Fibroblast of lung (primary cell): ENCODE measurements around the gene CRYGS. TPM values are rescaled to one million over a fixed set of nuclear protein-coding genes. Genes with fewer than 3 reads are reported as not detected.

Source experiments
- DNase-seq, 2 donors: peaks; one replicate each; pipeline versions ENCODE4 v3.0.0 to v3.0.0-alpha.2; 2010; ENCODE audit warnings: low read depth in 2 of 2
- H2AFZ ChIP-seq: 2 replicates; pipeline ENCODE4 v1.5.1; 2012; ENCODE audit warnings: low read length, control low read depth, inconsistent platforms
- H3K27ac ChIP-seq: 2 replicates; pipeline ENCODE4 v1.5.1; 2011; ENCODE audit warnings: low read length, control low read depth; ENCODE audit not compliant: insufficient read depth
- H3K27me3 ChIP-seq: 2 replicates; pipeline ENCODE4 v1.5.1; 2011; ENCODE audit warnings: mild to moderate bottlenecking, low read length; ENCODE audit not compliant: control insufficient read depth, insufficient read depth
- H3K36me3 ChIP-seq: 2 replicates; pipeline ENCODE4 v1.5.1; 2011; ENCODE audit warnings: low read length; ENCODE audit not compliant: control insufficient read depth, insufficient read depth
- H3K4me1 ChIP-seq: 2 replicates; pipeline ENCODE4 v1.5.1; 2011; ENCODE audit warnings: low read length; ENCODE audit not compliant: control insufficient read depth, insufficient read depth; ENCODE audit errors: extremely low read depth
- H3K4me2 ChIP-seq: 2 replicates; pipeline ENCODE4 v1.5.1; 2011; ENCODE audit warnings: low read length, control low read depth; ENCODE audit not compliant: insufficient read depth; ENCODE audit errors: extremely low read depth
- H3K4me3 ChIP-seq, 4 experiments: fragments of 200-600 bp in 1 of 4; sonication (generic) in 1 of 4; replicated peaks in 1 of 4; 2 replicates each; pipeline ENCODE4 v1.5.1; 2011 to 2016; ENCODE audit warnings: low read length in 4 of 4, low read depth in 3 of 4, mild to moderate bottlenecking in 3 of 4, control low read depth in 2 of 4, inconsistent platforms in 1 of 4, mixed read lengths in 1 of 4; ENCODE audit not compliant: insufficient read depth in 1 of 4; ENCODE audit errors: control extremely low read depth in 1 of 4
- H3K79me2 ChIP-seq: 2 replicates; pipeline ENCODE4 v1.5.1; 2012; ENCODE audit warnings: mild to moderate bottlenecking, low read length, inconsistent platforms; ENCODE audit not compliant: control insufficient read depth, insufficient read depth
- H3K9ac ChIP-seq: 2 replicates; pipeline ENCODE4 v1.5.1; 2011; ENCODE audit warnings: mild to moderate bottlenecking, low read length, control low read depth; ENCODE audit not compliant: insufficient read depth
- H3K9me3 ChIP-seq: 2 replicates; pipeline ENCODE4 v1.5.1; 2012; ENCODE audit warnings: low read depth, low read length; ENCODE audit not compliant: control insufficient read depth, insufficient read depth
- H4K20me1 ChIP-seq: 2 replicates; pipeline ENCODE4 v1.5.1; 2011; ENCODE audit warnings: low read length; ENCODE audit not compliant: control insufficient read depth, insufficient read depth; ENCODE audit errors: extremely low read depth
- EZH2 ChIP-seq: IDR thresholded peaks from 2 replicates; pipeline ENCODE4 v1.5.1; 2012; ENCODE audit warnings: low read length, control low read depth, mild to moderate bottlenecking; ENCODE audit errors: missing control alignments
- polyA plus RNA-seq, 2 donors: library from polyadenylated mRNA; depleted of rRNA in 1 of 2; stranded (reverse) in 1 of 2; unstranded in 1 of 2; fragments of >200 nt; gene quantifications; 2 replicates each; pipeline ENCODE4 v1.2.1, GENCODE V29; 2011 to 2012; ENCODE audit warnings: missing spikeins in 1 of 2
- total RNA-seq: library from RNA; depleted of rRNA; stranded (reverse); fragments of >200 nt; gene quantifications from 2 replicates; pipeline ENCODE4 v1.2.1, GENCODE V29; 2014
- TF ChIP-seq, protein P1 (sequence below), 2 donors: IDR thresholded peaks in 1 of 2; conservative IDR thresholded peaks in 1 of 2; 1 replicate in 1 of 2; 2 replicates in 1 of 2; pipeline ENCODE4 v1.5.1; 2011 to 2012; ENCODE audit warnings: low read length in 2 of 2, control low read depth in 1 of 2, inconsistent platforms in 1 of 2, low read depth in 1 of 2, mild to moderate bottlenecking in 1 of 2

Gene CRYGS
- total and polyA plus RNA-seq, 2 donors (not counting 1 experiment from before 2014, with no cell fraction given) = 0.54 to 0.99 TPM

DNA sequence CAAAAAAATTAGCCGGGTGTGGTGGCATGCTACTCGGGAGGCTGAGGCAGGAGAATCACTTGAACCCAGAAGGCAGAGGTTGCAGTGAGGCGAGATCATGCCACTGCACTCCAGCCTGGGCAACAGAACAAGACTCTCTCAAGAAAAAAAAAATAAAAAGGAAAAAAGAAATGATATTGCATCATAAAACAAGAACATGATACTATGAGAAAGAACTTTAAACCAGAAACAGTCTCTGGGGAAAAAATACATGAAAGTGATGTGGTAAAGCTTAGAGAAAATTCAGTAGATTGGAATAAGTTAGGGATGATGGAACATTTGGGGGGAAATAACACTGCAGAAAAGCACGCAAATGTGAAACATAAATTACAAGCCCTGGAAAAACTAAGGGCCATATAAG is 54.7 kb downstream of the CRYGS start:
- H3K79me2 ChIP-seq = no peaks in the 10 kb centered on the region
- no peaks in the 10 kb centered on the region for H3K27me3 ChIP-seq
- no peaks in the 10 kb centered on the region for H3K36me3 ChIP-seq
- H3K4me2 ChIP-seq = no peak overlapping the region
- no peak overlapping the region for H3K27ac ChIP-seq
- no peak overlapping the region for H3K9ac ChIP-seq
- no peak overlapping the region for H2AFZ ChIP-seq
- no peaks in the 10 kb centered on the region for H4K20me1 ChIP-seq
- H3K9me3 ChIP-seq = no peaks in the 10 kb centered on the region
- TF ChIP-seq, protein P1, sequence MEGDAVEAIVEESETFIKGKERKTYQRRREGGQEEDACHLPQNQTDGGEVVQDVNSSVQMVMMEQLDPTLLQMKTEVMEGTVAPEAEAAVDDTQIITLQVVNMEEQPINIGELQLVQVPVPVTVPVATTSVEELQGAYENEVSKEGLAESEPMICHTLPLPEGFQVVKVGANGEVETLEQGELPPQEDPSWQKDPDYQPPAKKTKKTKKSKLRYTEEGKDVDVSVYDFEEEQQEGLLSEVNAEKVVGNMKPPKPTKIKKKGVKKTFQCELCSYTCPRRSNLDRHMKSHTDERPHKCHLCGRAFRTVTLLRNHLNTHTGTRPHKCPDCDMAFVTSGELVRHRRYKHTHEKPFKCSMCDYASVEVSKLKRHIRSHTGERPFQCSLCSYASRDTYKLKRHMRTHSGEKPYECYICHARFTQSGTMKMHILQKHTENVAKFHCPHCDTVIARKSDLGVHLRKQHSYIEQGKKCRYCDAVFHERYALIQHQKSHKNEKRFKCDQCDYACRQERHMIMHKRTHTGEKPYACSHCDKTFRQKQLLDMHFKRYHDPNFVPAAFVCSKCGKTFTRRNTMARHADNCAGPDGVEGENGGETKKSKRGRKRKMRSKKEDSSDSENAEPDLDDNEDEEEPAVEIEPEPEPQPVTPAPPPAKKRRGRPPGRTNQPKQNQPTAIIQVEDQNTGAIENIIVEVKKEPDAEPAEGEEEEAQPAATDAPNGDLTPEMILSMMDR (conservative IDR thresholded peaks at IDR 0.05 in 1 of 2, IDR thresholded peaks at IDR 0.05 in 1 of 2; ENCODE audit: low read depth in 1 of 2, low read length in 2 of 2) = no peak
- no peak for TF ChIP-seq EZH2
- H3K4me3 ChIP-seq = no peak overlapping the region
- H3K4me1 ChIP-seq = no peaks in the 10 kb centered on the region
- DNase-seq = no peak

Other genes starting within 250 kb of the CRYGS start
- 0.51 and 4.8 TPM in 2 replicates for gene DGKG, start 182.1 kb downstream of the CRYGS start, total RNA-seq
- gene DGKG, start 182.1 kb downstream of the CRYGS start, polyA plus RNA-seq = 1.4 and 3.7 TPM in 2 replicates
- 13.1 and 13.7 TPM in 2 replicates for gene TBCCD1, start 23.0 kb upstream of the CRYGS start, total RNA-seq
- gene TBCCD1, start 23.0 kb upstream of the CRYGS start, polyA plus RNA-seq = 12.3 and 16.8 TPM in 2 replicates
- gene DNAJB11, start 26.3 kb upstream of the CRYGS start, total RNA-seq = 33.1 and 37.5 TPM in 2 replicates
- gene DNAJB11, start 26.3 kb upstream of the CRYGS start, polyA plus RNA-seq = 59.1 and 70.0 TPM in 2 replicates
- gene AHSG, start 68.7 kb upstream of the CRYGS start, total RNA-seq = not detected in 2 replicates
- gene AHSG, start 68.7 kb upstream of the CRYGS start, polyA plus RNA-seq = not detected in 2 replicates
- gene FETUB, start 96.0 kb upstream of the CRYGS start, total RNA-seq = not detected in 2 replicates
- gene FETUB, start 96.0 kb upstream of the CRYGS start, polyA plus RNA-seq = not detected in 2 replicates
- not detected in 2 replicates for gene HRG, start 121.6 kb upstream of the CRYGS start, total RNA-seq
- gene HRG, start 121.6 kb upstream of the CRYGS start, polyA plus RNA-seq = not detected in 2 replicates
- not detected in 2 replicates for gene KNG1, start 173.0 kb upstream of the CRYGS start, total RNA-seq
- gene KNG1, start 173.0 kb upstream of the CRYGS start, polyA plus RNA-seq = not detected in 2 replicates
- gene EIF4A2, start 239.2 kb upstream of the CRYGS start, total RNA-seq = 1,128 and 1,135 TPM in 2 replicates
- 391 and 432 TPM in 2 replicates for gene EIF4A2, start 239.2 kb upstream of the CRYGS start, polyA plus RNA-seq